Right atrium auricular region (tissue), 2 donors: ENCODE measurements around the gene DLG2. TPM values are rescaled to one million over a fixed set of nuclear protein-coding genes. Genes with fewer than 3 reads are reported as not detected.

ENCODE experiments used
- DNase-seq: peaks from one replicate; pipeline ENCODE4 v3.0.0-alpha.2; 2019; ENCODE audit warnings: low spot score
- H3K27ac ChIP-seq, 2 donors: fragments of 200-600 bp; sonication (generic); 1 replicate in 1 of 2; 2 replicates in 1 of 2; pipeline ENCODE4 v1.5.1; 2016 to 2019
- H3K27me3 ChIP-seq, 2 donors: fragments of 200-600 bp; sonication (generic); one replicate each; pipeline versions ENCODE4 v1.5.1 to v1.6.0; 2017 to 2019
- H3K36me3 ChIP-seq: fragments of 200-600 bp; sonication (generic); one replicate; pipeline ENCODE4 v1.5.1; 2016
- H3K4me1 ChIP-seq, 2 donors: fragments of 200-600 bp; sonication (generic); one replicate each; pipeline versions ENCODE4 v1.5.1 to v1.6.0; 2017 to 2019
- H3K4me3 ChIP-seq, 2 donors: fragments of 200-600 bp; sonication (generic); 1 replicate in 1 of 2; 2 replicates in 1 of 2; pipeline ENCODE4 v1.5.1; 2017 to 2019; ENCODE audit warnings: mild to moderate bottlenecking in 1 of 2, moderate library complexity in 1 of 2
- H3K9me3 ChIP-seq, 2 donors: fragments of 200-600 bp; sonication (generic); one replicate each; pipeline ENCODE4 v1.5.1; 2019
- total RNA-seq, 2 donors: library from RNA; depleted of rRNA; stranded (reverse); fragments of >200 nt; gene quantifications; one replicate each; pipeline ENCODE4 v1.1.0, GENCODE V29; 2016
- TF ChIP-seq, protein P1 (sequence below), 2 donors: fragments of 200-600 bp; sonication (generic); IDR thresholded peaks; one replicate each; pipeline ENCODE4 v1.5.1; 2019; ENCODE audit warnings: antibody characterized with exemption in 2 of 2

DLG2 gene
- total RNA-seq, 2 donors from 2014 or later: 6.6 to 6.7 TPM

DNA sequence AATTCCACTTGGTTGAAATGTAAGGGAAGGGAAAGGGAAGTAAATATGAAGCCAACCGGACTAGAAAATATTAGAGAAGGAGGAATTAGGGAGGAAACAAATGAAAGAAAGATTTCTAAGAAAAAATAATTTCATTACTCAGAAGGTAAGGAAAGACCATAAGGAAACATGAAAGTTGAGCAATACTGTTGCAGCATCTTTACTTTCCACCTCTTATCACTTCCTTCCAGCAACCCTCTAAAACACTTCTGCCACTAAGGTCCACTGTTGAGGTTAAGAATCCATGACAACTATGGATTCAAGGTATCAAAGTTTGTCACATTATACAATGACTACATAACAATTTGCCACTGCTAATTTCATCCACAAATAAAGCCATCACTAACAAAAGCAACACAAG is 308.6 kb downstream of the DLG2 start:
- no peaks in the 10 kb centered on the region for H3K4me1 ChIP-seq
- no peaks in the 10 kb centered on the region for H3K36me3 ChIP-seq
- TF ChIP-seq, protein P1, sequence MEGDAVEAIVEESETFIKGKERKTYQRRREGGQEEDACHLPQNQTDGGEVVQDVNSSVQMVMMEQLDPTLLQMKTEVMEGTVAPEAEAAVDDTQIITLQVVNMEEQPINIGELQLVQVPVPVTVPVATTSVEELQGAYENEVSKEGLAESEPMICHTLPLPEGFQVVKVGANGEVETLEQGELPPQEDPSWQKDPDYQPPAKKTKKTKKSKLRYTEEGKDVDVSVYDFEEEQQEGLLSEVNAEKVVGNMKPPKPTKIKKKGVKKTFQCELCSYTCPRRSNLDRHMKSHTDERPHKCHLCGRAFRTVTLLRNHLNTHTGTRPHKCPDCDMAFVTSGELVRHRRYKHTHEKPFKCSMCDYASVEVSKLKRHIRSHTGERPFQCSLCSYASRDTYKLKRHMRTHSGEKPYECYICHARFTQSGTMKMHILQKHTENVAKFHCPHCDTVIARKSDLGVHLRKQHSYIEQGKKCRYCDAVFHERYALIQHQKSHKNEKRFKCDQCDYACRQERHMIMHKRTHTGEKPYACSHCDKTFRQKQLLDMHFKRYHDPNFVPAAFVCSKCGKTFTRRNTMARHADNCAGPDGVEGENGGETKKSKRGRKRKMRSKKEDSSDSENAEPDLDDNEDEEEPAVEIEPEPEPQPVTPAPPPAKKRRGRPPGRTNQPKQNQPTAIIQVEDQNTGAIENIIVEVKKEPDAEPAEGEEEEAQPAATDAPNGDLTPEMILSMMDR (IDR thresholded peaks at IDR 0.05): no peak
- H3K9me3 ChIP-seq: no peaks in the 10 kb centered on the region
- no peaks in the 10 kb centered on the region for H3K27me3 ChIP-seq
- no peak for DNase-seq
- H3K27ac ChIP-seq: no peak overlapping the region
- H3K4me3 ChIP-seq: no peak overlapping the region

DNA sequence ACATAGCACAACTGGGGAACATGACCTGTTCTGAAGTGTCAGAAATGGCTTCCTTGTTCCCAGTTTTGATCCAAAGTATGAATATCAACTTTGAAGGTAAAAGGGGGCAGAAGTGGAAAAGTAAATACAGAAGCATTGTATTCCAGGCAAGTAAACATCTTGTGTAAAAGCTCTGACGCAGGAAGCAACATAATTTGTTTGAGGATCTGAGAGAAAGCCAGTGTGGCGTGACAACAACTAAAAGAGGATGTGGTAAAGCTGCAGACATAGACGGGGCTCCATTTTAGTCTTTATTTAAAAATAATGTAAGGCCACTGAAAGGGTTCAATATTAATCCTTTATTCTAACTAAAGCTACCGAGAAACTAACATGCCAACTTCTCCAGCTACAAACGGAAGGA is 310.2 kb downstream of the DLG2 start:
- H3K4me3 ChIP-seq: no peak overlapping the region
- H3K36me3 ChIP-seq: no peaks in the 10 kb centered on the region
- no peak for DNase-seq
- no peak overlapping the region for H3K27ac ChIP-seq
- no peaks in the 10 kb centered on the region for H3K9me3 ChIP-seq
- TF ChIP-seq, protein P1 (IDR thresholded peaks at IDR 0.05): no peak
- no peaks in the 10 kb centered on the region for H3K27me3 ChIP-seq
- H3K4me1 ChIP-seq: no peaks in the 10 kb centered on the region

DNA sequence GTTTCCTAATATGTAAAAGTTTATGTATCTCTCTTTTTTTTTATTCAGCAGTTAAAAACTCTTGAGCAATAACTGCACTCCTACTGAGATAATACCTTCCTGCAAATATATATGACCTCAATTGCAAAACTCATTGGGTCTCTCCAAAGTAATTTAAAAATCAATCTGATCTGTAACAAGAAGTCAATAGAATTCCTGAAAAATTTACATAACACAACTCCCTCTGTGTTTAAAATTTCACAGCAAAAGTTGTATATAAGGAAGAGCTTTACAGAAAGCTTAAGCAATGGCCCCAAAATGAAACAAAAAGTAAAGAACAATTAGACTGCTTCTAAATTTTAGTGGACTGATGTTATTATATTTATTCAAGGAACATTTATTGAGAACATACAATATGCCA is 313.4 kb downstream of the DLG2 start:
- Histone ChIP-seq H3K36me3 (no peaks in the 10 kb centered on the region), H3K27me3 (no peaks in the 10 kb centered on the region), H3K9me3 (no peaks in the 10 kb centered on the region), H3K4me1 (no peaks in the 10 kb centered on the region), H3K4me3 (no peak overlapping the region), H3K27ac (no peak overlapping the region)
- DNase-seq: no peak
- TF ChIP-seq, protein P1 (IDR thresholded peaks at IDR 0.05): no peak

DNA sequence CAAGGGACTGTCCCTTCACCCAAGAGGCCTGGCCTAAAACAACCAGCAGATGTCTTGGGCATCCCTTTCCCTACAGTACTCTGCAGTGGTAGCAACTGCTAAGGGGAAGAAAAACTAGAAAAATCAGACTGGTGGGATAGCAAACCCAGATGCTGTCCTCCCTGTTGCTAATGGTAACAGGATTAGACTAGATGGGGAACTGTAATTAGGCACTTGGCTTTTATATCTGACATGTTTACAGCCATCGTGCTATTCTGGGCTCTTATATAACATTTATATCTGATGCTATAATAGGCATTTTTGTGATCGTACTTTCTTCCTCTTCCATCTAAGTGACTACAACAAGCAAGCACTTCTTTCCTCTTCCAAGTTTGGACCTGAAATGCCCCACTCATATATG is 316.7 kb downstream of the DLG2 start:
- H3K36me3 ChIP-seq: no peaks in the 10 kb centered on the region
- no peaks in the 10 kb centered on the region for H3K27me3 ChIP-seq
- H3K4me1 ChIP-seq: no peaks in the 10 kb centered on the region
- H3K27ac ChIP-seq: no peak overlapping the region
- no peak overlapping the region for H3K4me3 ChIP-seq
- H3K9me3 ChIP-seq: no peaks in the 10 kb centered on the region
- no peak for DNase-seq
- TF ChIP-seq, protein P1 (IDR thresholded peaks at IDR 0.05): no peak

DNA sequence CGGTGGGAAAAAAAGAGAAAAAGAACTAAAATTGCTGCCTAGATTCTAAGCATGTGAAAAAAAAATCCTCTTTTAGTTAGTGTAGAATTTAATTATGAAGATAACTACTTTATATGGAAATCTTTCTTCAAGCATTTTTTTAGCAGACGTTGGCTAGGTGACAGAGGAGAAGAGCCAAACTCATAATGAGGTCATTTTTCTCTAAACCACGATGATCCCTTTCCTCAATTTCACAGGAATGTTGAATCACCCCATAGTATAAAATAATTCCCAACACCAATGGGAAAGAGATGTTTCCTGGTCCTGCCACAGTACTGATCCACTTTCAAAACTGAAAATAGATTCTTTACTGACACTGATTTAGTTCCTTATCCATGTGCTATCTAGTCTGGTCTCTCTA is 319.8 kb downstream of the DLG2 start:
- TF ChIP-seq, protein P1 (IDR thresholded peaks at IDR 0.05): no peak
- Histone ChIP-seq H3K36me3 (no peaks in the 10 kb centered on the region), H3K4me3 (no peak overlapping the region), H3K4me1 (no peaks in the 10 kb centered on the region), H3K27me3 (no peaks in the 10 kb centered on the region), H3K27ac (no peak overlapping the region), H3K9me3 (no peaks in the 10 kb centered on the region)
- no peak for DNase-seq

DNA sequence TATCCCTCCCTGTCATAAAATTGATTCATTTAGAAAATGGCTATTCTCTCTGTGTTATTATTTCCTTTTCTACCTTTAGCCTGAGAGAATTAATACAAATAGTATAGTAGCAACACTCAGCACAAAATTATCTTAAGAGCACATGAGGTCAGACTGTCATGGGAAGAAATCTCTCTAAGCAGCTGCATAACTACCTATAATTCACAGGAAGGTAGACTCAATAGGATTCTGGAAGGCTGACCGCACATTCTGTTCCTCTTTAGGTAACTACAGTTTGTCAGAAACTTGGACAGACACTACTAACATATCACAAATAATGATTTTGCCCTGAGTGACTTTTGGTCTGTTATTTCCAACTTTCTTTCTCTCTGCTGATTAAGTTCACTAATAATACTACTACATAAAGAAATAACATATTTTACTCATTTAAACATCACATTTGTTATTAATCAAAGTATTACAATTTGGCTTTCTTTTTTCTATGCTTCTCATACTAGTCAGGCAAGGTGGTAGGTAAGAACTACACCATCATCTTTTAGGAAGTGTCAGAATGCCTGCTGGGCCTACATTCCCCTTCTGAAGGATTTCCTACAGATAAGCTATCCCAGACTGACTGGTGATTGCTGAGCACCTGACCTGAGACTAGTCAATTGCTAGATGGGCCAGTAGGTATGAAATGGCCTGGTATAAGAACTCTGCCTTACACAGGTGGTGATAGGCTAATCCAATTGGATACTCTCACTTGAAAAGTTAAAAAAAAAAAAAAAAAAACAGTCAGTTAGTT is 325.1 kb downstream of the DLG2 start:
- no peaks in the 10 kb centered on the region for H3K36me3 ChIP-seq

More for the DNA sequence above, 325.1 kb downstream of the DLG2 start:
- no peak for DNase-seq
- TF ChIP-seq, protein P1 (IDR thresholded peaks at IDR 0.05): no peak
- H3K4me3 ChIP-seq: no peak overlapping the region
- H3K4me1 ChIP-seq: no peaks in the 10 kb centered on the region
- no peaks in the 10 kb centered on the region for H3K9me3 ChIP-seq
- H3K27me3 ChIP-seq: no peaks in the 10 kb centered on the region
- no peak overlapping the region for H3K27ac ChIP-seq
